ENCODE measurements around the gene TECPR2. TPM values are rescaled to one million over a fixed set of nuclear protein-coding genes. Genes with fewer than 3 reads are reported as not detected.

The TECPR2 gene
- total RNA-seq, 2 experiments from 2014 or later, result 4.7 to 5.0 TPM

DNA sequence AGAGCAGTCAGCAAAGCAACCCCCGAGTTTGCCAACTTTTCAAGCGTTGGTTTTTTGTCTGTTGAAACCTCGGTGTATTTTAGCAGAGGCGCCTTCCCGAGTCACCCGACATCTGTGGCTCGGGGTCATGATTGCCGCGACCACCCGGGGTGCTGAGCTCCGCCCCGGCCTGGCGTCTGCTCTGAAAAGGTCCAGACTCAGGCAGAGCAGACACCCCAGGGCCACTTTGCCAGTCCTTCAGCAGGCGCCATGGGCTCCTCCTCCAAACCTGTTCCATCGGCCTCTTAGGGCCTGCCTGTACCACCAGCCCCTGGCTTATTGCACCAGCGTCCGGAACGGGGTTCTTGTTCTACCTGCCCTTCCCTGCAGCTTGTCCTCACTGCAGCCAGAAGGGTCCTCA is 127.7 kb downstream of the TECPR2 start:
- Mint-ChIP-seq H3K27ac (no peak overlapping the region), H3K27me3 (no peaks in the 10 kb centered on the region), H3K4me1 (ENCODE audit: low read depth) (no peaks in the 10 kb centered on the region), H3K9me3 (no peaks in the 10 kb centered on the region), H3K36me3 (ENCODE audit: low read depth) (no peaks in the 10 kb centered on the region), H3K4me3 (no peak overlapping the region)
- DNase-seq, result no peak
- POLR2A ChIA-PET, result interaction anchor here (0.6 kb wide), 1 partner anchor 326 kb away, joined by 3 read pairs; no protein-coding TSS in a partner anchor
- CTCF ChIA-PET, result no interaction called here
- intact Hi-C loops (cut with micrococcal nuclease), result no loop called here
- no peak for ATAC-seq
- TF ChIP-seq, protein P1, sequence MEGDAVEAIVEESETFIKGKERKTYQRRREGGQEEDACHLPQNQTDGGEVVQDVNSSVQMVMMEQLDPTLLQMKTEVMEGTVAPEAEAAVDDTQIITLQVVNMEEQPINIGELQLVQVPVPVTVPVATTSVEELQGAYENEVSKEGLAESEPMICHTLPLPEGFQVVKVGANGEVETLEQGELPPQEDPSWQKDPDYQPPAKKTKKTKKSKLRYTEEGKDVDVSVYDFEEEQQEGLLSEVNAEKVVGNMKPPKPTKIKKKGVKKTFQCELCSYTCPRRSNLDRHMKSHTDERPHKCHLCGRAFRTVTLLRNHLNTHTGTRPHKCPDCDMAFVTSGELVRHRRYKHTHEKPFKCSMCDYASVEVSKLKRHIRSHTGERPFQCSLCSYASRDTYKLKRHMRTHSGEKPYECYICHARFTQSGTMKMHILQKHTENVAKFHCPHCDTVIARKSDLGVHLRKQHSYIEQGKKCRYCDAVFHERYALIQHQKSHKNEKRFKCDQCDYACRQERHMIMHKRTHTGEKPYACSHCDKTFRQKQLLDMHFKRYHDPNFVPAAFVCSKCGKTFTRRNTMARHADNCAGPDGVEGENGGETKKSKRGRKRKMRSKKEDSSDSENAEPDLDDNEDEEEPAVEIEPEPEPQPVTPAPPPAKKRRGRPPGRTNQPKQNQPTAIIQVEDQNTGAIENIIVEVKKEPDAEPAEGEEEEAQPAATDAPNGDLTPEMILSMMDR (IDR thresholded peaks at IDR 0.05), result no peak

DNA sequence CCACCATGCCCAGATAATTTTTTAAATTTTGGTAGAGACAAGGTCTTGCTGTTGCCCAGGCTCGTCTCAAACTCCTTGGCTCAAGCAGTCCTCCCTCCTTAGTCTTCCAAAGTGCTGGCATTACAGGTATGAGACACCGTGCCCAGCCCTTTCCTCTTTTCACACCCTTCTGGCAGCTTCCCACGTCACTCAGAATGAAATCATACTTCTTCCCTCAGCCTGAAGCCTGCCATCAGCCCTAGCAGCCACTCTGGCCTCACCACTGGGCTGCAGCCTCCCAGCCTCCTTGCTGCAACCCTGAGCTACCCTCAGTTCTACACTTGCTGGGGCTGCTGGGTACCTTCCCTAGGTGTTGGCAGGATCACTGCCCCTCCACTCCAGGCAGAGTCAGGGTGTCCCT is 128.6 kb downstream of the TECPR2 start:
- H3K36me3 Mint-ChIP-seq (ENCODE audit: low read depth), result no peaks in the 10 kb centered on the region
- TF ChIP-seq, protein P1 (IDR thresholded peaks at IDR 0.05), result no peak
- DNase-seq (no peak), ATAC-seq (no peak)
- no peaks in the 10 kb centered on the region for H3K27me3 Mint-ChIP-seq
- ChIA-PET POLR2A (no interaction called here), CTCF (interaction anchor here (1.1 kb wide), 1 partner anchor 59 kb away, joined by 3 read pairs; no protein-coding TSS in a partner anchor)
- H3K9me3 Mint-ChIP-seq, result no peaks in the 10 kb centered on the region
- H3K4me1 Mint-ChIP-seq (ENCODE audit: low read depth), result no peaks in the 10 kb centered on the region
- no peak overlapping the region for H3K27ac Mint-ChIP-seq
- intact Hi-C loops (cut with micrococcal nuclease), result no loop called here
- no peak overlapping the region for H3K4me3 Mint-ChIP-seq

DNA sequence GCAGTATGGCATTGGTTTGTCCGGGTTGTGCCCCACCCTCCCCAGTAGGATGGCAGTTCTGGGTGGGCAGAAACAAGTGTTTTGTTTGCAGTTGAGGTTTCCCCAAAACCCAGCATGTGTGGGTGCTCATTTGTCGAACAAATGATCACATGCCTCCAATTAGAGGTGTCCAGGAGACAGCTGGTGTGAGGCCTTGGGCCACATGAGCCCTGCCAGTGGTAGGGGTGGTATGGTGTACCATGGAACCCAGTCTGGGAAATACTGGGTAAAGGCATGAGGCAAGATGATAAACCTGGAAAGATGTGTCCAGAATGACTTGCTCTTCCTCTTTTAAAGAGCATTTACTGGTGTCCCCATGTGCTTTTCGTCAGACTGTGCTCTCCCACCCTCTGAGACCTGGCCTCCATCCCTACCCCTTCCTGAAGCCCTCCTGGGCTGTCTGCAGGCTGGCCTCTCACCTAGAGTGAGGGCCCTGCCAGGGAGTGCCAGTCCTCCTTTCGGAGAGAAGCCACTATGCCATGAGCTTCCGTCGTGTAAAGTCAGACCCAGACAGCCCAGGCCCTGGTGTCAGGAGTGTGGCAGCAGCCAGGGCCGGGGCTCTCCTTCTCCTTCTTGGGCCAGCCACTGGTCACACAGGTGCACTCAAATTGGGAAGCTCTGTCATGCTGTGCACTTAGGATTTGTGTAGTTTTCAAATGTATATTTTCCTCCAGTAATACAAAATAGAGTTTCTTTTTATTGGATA is 129.2 kb downstream of the TECPR2 start:
- Mint-ChIP-seq H3K4me1 (ENCODE audit: low read depth) (no peaks in the 10 kb centered on the region), H3K9me3 (no peaks in the 10 kb centered on the region), H3K4me3 (no peak overlapping the region), H3K27ac (no peak overlapping the region), H3K27me3 (no peaks in the 10 kb centered on the region), H3K36me3 (ENCODE audit: low read depth) (no peaks in the 10 kb centered on the region)
- no peak for ATAC-seq
- DNase-seq, result no peak
- CTCF ChIA-PET, result interaction anchor here (0.9 to 1.1 kb wide), 2 partner anchors 8 to 60 kb away, joined by 3 read pairs; no protein-coding TSS in a partner anchor
- TF ChIP-seq, protein P1 (IDR thresholded peaks at IDR 0.05), result no peak
- POLR2A ChIA-PET, result no interaction called here
- intact Hi-C loops (cut with micrococcal nuclease), result no loop called here

DNA sequence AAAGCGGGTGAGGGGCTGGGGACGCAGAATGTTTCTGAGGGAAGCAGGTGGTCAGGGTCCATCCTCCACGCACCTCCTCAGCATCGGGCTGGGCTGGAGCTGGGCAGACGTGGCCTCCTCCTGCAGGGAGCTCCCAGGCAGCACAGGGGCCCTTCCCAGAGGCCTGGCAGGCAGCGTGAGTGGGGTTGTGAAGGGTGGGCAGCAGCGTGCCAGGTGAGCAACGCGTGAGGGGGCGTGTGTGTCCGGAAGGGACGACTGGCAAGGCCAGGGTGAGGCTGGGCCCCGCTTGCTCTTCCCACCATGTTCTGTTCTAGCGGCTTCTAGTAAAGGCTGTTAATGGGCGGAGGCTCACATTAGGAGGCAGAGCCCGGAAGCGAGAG is 129.8 kb downstream of the TECPR2 start:
- Mint-ChIP-seq H3K4me3 (no peak overlapping the region), H3K9me3 (no peaks in the 10 kb centered on the region), H3K4me1 (ENCODE audit: low read depth) (no peaks in the 10 kb centered on the region), H3K36me3 (ENCODE audit: low read depth) (no peaks in the 10 kb centered on the region), H3K27me3 (no peaks in the 10 kb centered on the region), H3K27ac (no peak overlapping the region)
- POLR2A ChIA-PET, result no interaction called here
- intact Hi-C loops (cut with micrococcal nuclease), result no loop called here
- DNase-seq, result no peak
- CTCF ChIA-PET, result interaction anchor here (0.9 kb wide), 1 partner anchor 8 kb away, joined by 3 read pairs; no protein-coding TSS in a partner anchor
- no peak for ATAC-seq
- TF ChIP-seq, protein P1 (IDR thresholded peaks at IDR 0.05), result no peak

DNA sequence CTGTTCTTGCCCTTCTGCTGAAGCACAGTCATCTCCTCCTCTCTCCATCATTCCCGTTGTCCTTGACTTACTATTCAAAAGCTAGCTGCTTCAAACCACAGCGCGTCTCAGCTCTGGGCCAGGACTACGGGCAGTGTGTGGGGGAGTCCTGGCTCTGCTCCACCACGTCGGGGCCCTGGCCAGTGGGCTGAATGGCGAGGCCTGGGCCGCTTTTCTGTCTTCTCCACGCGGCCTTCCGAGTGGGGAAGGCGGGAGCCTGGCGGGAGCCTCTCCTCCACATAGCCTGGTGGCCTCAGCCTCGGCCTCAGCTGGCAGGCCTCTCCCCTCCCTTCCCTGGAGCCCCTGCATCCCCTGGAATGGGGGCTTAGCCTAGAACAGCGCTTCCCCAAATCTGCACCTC is 130.4 kb downstream of the TECPR2 start:
- TF ChIP-seq, protein P1 (IDR thresholded peaks at IDR 0.05), result no peak
- no peaks in the 10 kb centered on the region for H3K36me3 Mint-ChIP-seq (ENCODE audit: low read depth)
- H3K27me3 Mint-ChIP-seq, result no peaks in the 10 kb centered on the region
- no peaks in the 10 kb centered on the region for H3K9me3 Mint-ChIP-seq
- no peaks in the 10 kb centered on the region for H3K4me1 Mint-ChIP-seq (ENCODE audit: low read depth)
- DNase-seq (no peak), ATAC-seq (no peak)
- no peak overlapping the region for H3K4me3 Mint-ChIP-seq
- intact Hi-C loops (cut with micrococcal nuclease), result no loop called here
- POLR2A ChIA-PET, result no interaction called here
- no peak overlapping the region for H3K27ac Mint-ChIP-seq
- CTCF ChIA-PET, result interaction anchor here (0.9 kb wide), 1 partner anchor 7 kb away, joined by 3 read pairs; no protein-coding TSS in a partner anchor
